PC-3 (cell line): Measurements from ENCODE around the gene PRSS8. TPM values are rescaled to one million over a fixed set of nuclear protein-coding genes. Genes with fewer than 3 reads are reported as not detected.

ENCODE experiments used
- ATAC-seq: fragments of 200-7000 bp; cut with Tn5 transposase; 2 replicates; pipeline ENCODE4 v1.9.1; 2020; ENCODE audit warnings: mild to moderate bottlenecking, moderate library complexity
- BruUV-seq: library from RNA; stranded (reverse); fragments of 400-500 nt; replicated peaks from 2 replicates; lab custom pipeline; 2021; lab: Mats Ljungman, UMichigan
- CTCF ChIA-PET: fragments of 300-600 bp; sonication (Branson Sonifier 250); formaldehyde crosslinking; loops from one replicate; lab custom pipeline; 2022; ENCODE audit warnings: antibody characterized with exemption; lab: Charles Lee
- POLR2A ChIA-PET: fragments of 300-600 bp; sonication (Branson Sonifier 250); formaldehyde crosslinking; loops from one replicate; lab custom pipeline; 2022; ENCODE audit warnings: antibody characterized with exemption; ENCODE audit not compliant: unreplicated experiment; lab: Charles Lee
- DNase-seq: peaks from one replicate; pipeline ENCODE4 v3.0.0-alpha.2; 2015
- H2AFZ ChIP-seq: fragments of 300-600 bp; sonication (generic); 2 replicates; pipeline ENCODE4 v1.6.0; 2016; ENCODE audit warnings: antibody characterized with exemption, low read length
- H3F3A ChIP-seq: fragments of 300-600 bp; sonication (generic); one replicate; pipeline ENCODE4 v1.6.0; 2017; ENCODE audit warnings: antibody characterized with exemption, low read length, control low read depth, mild to moderate bottlenecking; ENCODE audit not compliant: unreplicated experiment
- H3K27ac ChIP-seq: fragments of 300-600 bp; sonication (generic); 2 replicates; pipeline ENCODE4 v1.5.1; 2016; ENCODE audit warnings: mild to moderate bottlenecking, low read length
- H3K27me3 ChIP-seq: fragments of 300-600 bp; sonication (generic); 2 replicates; pipeline ENCODE4 v1.6.1; 2016; ENCODE audit warnings: low read length, mixed read lengths
- H3K36me3 ChIP-seq: fragments of 300-600 bp; sonication (generic); 2 replicates; pipeline ENCODE4 v1.6.1; 2016; ENCODE audit warnings: low read depth, mixed run types, low read length, mixed read lengths
- H3K4me1 ChIP-seq: fragments of 300-600 bp; sonication (generic); 2 replicates; pipeline ENCODE4 v1.5.1; 2016; ENCODE audit warnings: low read length; ENCODE audit not compliant: insufficient read depth
- H3K4me2 ChIP-seq: fragments of 300-600 bp; sonication (generic); 2 replicates; pipeline ENCODE4 v1.6.0; 2016; ENCODE audit warnings: low read length
- H3K4me3 ChIP-seq: fragments of 300-600 bp; sonication (generic); 2 replicates; pipeline ENCODE4 v1.5.1; 2016; ENCODE audit warnings: mild to moderate bottlenecking, low read length, mixed read lengths
- H3K79me2 ChIP-seq: fragments of 300-600 bp; sonication (generic); 2 replicates; pipeline ENCODE4 v1.6.1; 2017; ENCODE audit warnings: low read length, mixed read lengths
- H3K9ac ChIP-seq: fragments of 300-600 bp; sonication (generic); 2 replicates; pipeline ENCODE4 v1.6.0; 2016; ENCODE audit warnings: mild to moderate bottlenecking, low read length
- H3K9me2 ChIP-seq: fragments of 300-600 bp; sonication (generic); replicated peaks from 2 replicates; pipeline ENCODE4 v1.6.1; 2016; ENCODE audit warnings: mixed run types, low read length, mixed read lengths
- H3K9me3 ChIP-seq: fragments of 300-600 bp; sonication (generic); 2 replicates; pipeline ENCODE4 v1.6.1; 2016; ENCODE audit warnings: low read length, mixed read lengths
- H4K20me1 ChIP-seq: fragments of 300-600 bp; sonication (generic); 2 replicates; pipeline ENCODE4 v1.6.1; 2016; ENCODE audit warnings: low read length, mixed read lengths
- EZH2 ChIP-seq: fragments of 300-600 bp; sonication (generic); IDR thresholded peaks from one replicate; pipeline ENCODE4 v1.6.1; 2017; ENCODE audit warnings: antibody characterized with exemption, mild to moderate bottlenecking, low read length; ENCODE audit not compliant: unreplicated experiment
- EZH2phosphoT487 ChIP-seq: fragments of 300-600 bp; sonication (generic); IDR thresholded peaks from 2 replicates; pipeline ENCODE4 v1.6.1; 2018; ENCODE audit warnings: mild to moderate bottlenecking, antibody characterized with exemption, low read length, borderline replicate concordance
- intact Hi-C: fragments of 100-400 bp; cut with micrococcal nuclease; formaldehyde crosslinking; loops from 2 replicates; pipeline ENCODE4 v1.9.0; 2023
- total RNA-seq: library from RNA; depleted of rRNA; stranded (reverse); fragments of >200 nt; gene quantifications from 2 replicates; pipeline ENCODE4 v1.2.3, GENCODE V29; 2014
- TF ChIP-seq, protein P1 (sequence below): fragments of 300-600 bp; sonication (generic); conservative IDR thresholded peaks from 2 replicates; pipeline ENCODE4 v1.5.1; 2017; ENCODE audit warnings: antibody characterized with exemption, low read depth, mild to moderate bottlenecking, low read length

Gene PRSS8
- total RNA-seq, 1 experiment from 2014 or later = 23.4 TPM

DNA sequence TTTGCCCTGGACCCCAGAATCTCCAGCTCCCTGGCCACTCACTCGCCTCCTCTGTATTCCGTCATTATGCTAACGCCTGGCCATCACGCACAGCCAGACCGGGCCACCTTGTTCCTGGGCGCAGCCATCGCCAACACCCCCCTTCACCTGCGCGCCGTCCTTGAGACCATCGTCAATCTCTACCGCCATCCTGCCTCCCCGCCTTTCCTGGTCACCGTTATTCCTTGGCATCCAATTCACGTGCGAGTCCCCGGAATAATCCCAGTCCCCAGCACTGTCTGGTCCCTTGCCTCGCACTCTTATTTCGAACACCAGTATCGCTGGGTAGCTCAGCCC lies 41.5 kb downstream of the PRSS8 start:
- Histone ChIP-seq H3F3A (no peaks in the 10 kb centered on the region), H4K20me1 (peaks cover 5% of the 10 kb centered on the region; the same call in 1 of the 2 replicates), H3K27me3 (no peaks in the 10 kb centered on the region), H3K27ac (peak overlapping the region; percentile 68), H3K4me1 (peaks cover 7% of the 10 kb centered on the region; the same call in 1 of the 2 replicates), H2AFZ (peak overlapping the region; percentile 91), H3K79me2 (peaks cover 23% of the 10 kb centered on the region), H3K9me3 (no peaks in the 10 kb centered on the region), H3K4me2 (peak overlapping the region; percentile 93), H3K4me3 (peak overlapping the region; percentile 98), H3K36me3 (peaks cover 3% of the 10 kb centered on the region; the same call in 1 of the 2 replicates), H3K9me2 (no peaks in the 10 kb centered on the region), H3K9ac (peak overlapping the region; percentile 90)
- no peak for DNase-seq
- intact Hi-C loops = loop anchor here (1.0 to 5.0 kb wide), 4 partner anchors 20 to 773 kb away; partner anchors contain the start of genes HSD3B7, ZNF646 and ZNF668
- no peak for TF ChIP-seq EZH2
- no peak for TF ChIP-seq EZH2phosphoT487
- TF ChIP-seq, protein P1, sequence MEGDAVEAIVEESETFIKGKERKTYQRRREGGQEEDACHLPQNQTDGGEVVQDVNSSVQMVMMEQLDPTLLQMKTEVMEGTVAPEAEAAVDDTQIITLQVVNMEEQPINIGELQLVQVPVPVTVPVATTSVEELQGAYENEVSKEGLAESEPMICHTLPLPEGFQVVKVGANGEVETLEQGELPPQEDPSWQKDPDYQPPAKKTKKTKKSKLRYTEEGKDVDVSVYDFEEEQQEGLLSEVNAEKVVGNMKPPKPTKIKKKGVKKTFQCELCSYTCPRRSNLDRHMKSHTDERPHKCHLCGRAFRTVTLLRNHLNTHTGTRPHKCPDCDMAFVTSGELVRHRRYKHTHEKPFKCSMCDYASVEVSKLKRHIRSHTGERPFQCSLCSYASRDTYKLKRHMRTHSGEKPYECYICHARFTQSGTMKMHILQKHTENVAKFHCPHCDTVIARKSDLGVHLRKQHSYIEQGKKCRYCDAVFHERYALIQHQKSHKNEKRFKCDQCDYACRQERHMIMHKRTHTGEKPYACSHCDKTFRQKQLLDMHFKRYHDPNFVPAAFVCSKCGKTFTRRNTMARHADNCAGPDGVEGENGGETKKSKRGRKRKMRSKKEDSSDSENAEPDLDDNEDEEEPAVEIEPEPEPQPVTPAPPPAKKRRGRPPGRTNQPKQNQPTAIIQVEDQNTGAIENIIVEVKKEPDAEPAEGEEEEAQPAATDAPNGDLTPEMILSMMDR = no peak
- ATAC-seq = peak; percentile 2
- BruUV-seq = TSS peak; percentile 51
- ChIA-PET POLR2A (interaction anchor here (0.6 kb wide), 1 partner anchor 48 kb away, joined by 10 read pairs; no protein-coding TSS in a partner anchor), CTCF (no interaction called here)

DNA sequence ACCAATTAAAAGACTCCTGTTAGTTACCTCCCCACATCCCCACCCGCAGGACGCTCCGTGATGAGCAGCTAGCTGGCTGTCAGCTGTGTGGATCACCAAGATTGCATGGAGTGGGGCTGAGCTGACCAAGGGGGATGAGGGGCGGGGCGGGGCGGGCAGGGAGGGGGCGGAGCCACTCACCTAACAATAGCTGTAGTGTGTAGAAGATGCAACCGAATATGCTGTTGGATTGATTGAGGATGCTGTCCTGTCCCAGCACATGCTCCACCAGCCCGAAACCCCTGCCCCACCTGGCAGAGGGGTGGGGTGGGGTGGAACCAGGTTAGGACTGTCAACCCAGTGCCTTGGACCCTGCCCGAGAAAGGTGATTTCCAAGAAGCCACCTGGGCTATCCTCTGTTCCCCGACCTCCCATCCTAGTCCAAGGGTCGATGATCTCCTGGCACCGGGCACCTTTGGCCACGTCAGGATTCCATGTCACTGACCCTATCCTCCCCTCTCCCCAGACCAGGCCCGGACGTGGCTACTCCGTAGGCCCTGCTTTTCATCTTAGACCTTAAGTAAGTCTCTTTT lies 42.3 kb downstream of the PRSS8 start:
- intact Hi-C loops = loop anchor here (5.0 kb wide), 1 partner anchor 774 kb away; no protein-coding TSS in a partner anchor
- H3F3A ChIP-seq = no peaks in the 10 kb centered on the region
- TF ChIP-seq EZH2 (no peak), EZH2phosphoT487 (no peak)
- TF ChIP-seq, protein P1 = no peak
- peak overlapping the region; percentile 59; the same call in 1 of the 2 replicates for H2AFZ ChIP-seq
- ChIA-PET POLR2A (no interaction called here), CTCF (interaction anchor here (0.6 to 0.7 kb wide), 2 partner anchors 36 to 108 kb away, joined by 3 to 4 read pairs; partner anchors contain the start of gene HSD3B7)
- H3K9me2 ChIP-seq = no peaks in the 10 kb centered on the region
- no peak overlapping the region for H3K27ac ChIP-seq
- peak overlapping the region; percentile 90; the same call in 1 of the 2 replicates for H3K9ac ChIP-seq
- H3K27me3 ChIP-seq = no peaks in the 10 kb centered on the region
- ATAC-seq (peak; percentile 21), DNase-seq (peak; percentile 54)
- H3K9me3 ChIP-seq = no peaks in the 10 kb centered on the region
- peaks cover 5% of the 10 kb centered on the region; the same call in 1 of the 2 replicates for H4K20me1 ChIP-seq
- TSS peak; percentile 20 for BruUV-seq
- H3K36me3 ChIP-seq = peaks cover 3% of the 10 kb centered on the region; the same call in 1 of the 2 replicates
- peak overlapping the region; percentile 98 for H3K4me3 ChIP-seq
- peaks cover 23% of the 10 kb centered on the region for H3K79me2 ChIP-seq
- peaks cover 7% of the 10 kb centered on the region; the same call in 1 of the 2 replicates for H3K4me1 ChIP-seq
- peak overlapping the region; percentile 93 for H3K4me2 ChIP-seq

DNA sequence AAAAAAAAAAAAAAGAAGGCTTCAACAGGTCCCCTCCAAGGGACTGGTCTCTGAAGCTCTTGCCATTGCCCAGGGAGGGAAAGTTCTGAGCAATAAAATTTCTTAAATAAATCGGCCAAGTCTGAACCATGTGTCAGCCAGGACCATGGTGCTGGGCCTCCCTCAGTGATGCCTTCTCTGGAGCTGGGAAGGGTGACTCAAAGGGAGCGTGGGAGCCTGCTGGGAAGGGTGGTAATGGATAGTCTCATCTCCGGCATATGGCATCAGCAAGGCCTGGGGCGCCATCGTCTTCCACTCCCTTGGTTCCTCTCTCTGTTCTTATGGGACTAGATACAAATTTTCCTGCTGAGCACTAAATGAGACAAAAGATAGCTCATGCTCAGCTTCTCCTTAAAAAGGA lies 43.2 kb downstream of the PRSS8 start:
- H4K20me1 ChIP-seq = peaks cover 5% of the 10 kb centered on the region; the same call in 1 of the 2 replicates
- no peaks in the 10 kb centered on the region for H3K9me2 ChIP-seq
- peaks cover 3% of the 10 kb centered on the region; the same call in 1 of the 2 replicates for H3K36me3 ChIP-seq
- no peak overlapping the region for H3K4me2 ChIP-seq
- no TSS peak for BruUV-seq
- peaks cover 7% of the 10 kb centered on the region; the same call in 1 of the 2 replicates for H3K4me1 ChIP-seq
- ChIA-PET CTCF (interaction anchor here (0.7 kb wide), 1 partner anchor 107 kb away, joined by 4 read pairs; the partner anchor contains the start of gene HSD3B7), POLR2A (no interaction called here)
- DNase-seq (no peak), ATAC-seq (no peak)
- H3K4me3 ChIP-seq = no peak overlapping the region
- no peak overlapping the region for H2AFZ ChIP-seq
- no peak overlapping the region for H3K9ac ChIP-seq
- intact Hi-C loops = loop anchor here (5.0 kb wide), 1 partner anchor 775 kb away; no protein-coding TSS in a partner anchor
- no peaks in the 10 kb centered on the region for H3F3A ChIP-seq
- H3K9me3 ChIP-seq = no peaks in the 10 kb centered on the region
- TF ChIP-seq, protein P1 = no peak
- TF ChIP-seq EZH2 (no peak), EZH2phosphoT487 (no peak)
- peaks cover 23% of the 10 kb centered on the region for H3K79me2 ChIP-seq
- H3K27me3 ChIP-seq = no peaks in the 10 kb centered on the region
- no peak overlapping the region for H3K27ac ChIP-seq
